NCI-H1694 (cell line): Measurements from ENCODE around the gene DSCAM.
"Not testable (repeated sequence)": the region's sequence is repeated elsewhere in the genome, so short reads cannot be mapped to it uniquely, and the experiment has no call there.

Source experiments
- DNase-seq: peaks from one replicate; lab custom pipeline; 2025; lab: John Stamatoyannopoulos, UW

Gene DSCAM

DNA sequence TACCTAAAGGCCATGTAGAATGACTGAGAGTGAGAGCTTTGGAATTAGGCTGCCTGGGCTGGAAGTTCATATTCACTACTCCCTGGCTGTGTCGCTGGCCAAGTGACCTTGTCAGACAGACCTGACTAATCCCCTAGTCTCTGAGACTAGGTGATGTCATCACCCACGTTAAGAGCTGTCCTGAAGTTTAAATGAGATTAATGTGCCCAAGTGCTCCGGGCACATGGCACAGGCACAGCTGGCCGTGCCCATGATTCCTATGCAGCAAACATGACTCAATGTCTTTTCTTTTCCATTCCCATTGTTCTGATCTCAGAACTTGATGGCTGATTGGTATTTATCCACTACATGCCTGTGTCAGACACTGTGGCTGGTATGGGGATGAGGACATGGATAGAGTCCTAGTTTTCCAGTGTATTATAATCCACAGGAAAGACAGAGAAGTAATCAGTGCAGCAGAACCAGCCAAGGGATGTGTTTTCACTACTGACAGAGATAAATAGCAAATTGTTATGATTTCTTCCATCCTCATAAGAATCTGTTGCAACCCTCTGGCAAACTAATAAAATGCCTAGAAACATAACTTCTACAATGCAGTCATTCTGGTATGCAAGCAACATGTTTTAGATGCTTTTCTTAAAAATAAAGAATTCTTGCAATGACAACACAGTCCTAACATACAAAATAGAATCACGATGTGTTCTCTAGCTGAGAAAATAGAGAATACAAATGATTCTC lies 798.8 kb downstream of the DSCAM start:
- no peak for DNase-seq

- DNase-seq: no peak
These were observed 799.7 kb downstream of the DSCAM start for GRCh38 chr21:40047211-40047610.

DNA sequence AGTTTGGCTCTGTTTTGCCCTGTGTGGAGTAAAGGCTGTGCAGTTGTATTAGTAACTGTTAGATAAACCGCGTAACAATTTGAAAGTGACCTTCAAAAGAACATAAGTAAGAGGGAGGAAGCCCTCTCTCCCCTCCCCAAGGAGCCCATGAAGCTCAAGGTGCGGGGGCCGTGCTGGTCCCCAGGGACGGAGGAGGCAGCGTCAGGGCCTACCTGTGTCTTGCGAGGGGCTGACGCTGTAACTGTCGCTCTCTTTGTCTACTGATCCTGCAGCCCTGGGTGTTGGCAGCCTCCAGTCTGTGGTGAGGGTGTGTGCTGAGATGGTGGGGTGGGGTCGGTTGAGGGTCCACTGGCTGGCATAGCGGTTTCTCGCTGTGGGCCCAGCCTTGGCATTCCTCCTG lies 803.1 kb downstream of the DSCAM start:
- DNase-seq: no peak

GRCh38 chr21:40043423-40043822 lies 803.5 kb downstream of the DSCAM start:
- DNase-seq: no peak

- no peak for DNase-seq
These were observed 805.5 kb downstream of the DSCAM start for GRCh38 chr21:40041446-40041845.

- DNase-seq: not testable (repeated sequence)
These were observed 813.7 kb downstream of the DSCAM start for GRCh38 chr21:40033156-40033782.

GRCh38 chr21:40029888-40030287 lies 817.1 kb downstream of the DSCAM start:
- no peak for DNase-seq

GRCh38 chr21:40028393-40028792 lies 818.6 kb downstream of the DSCAM start:
- not testable (repeated sequence) for DNase-seq

- no peak for DNase-seq
These were observed 825.2 kb downstream of the DSCAM start for GRCh38 chr21:40021558-40022351.

- no peak for DNase-seq
These were observed 826.3 kb downstream of the DSCAM start for GRCh38 chr21:40020651-40021050.

GRCh38 chr21:40018871-40019475 lies 828.0 kb downstream of the DSCAM start:
- no peak for DNase-seq

DNA sequence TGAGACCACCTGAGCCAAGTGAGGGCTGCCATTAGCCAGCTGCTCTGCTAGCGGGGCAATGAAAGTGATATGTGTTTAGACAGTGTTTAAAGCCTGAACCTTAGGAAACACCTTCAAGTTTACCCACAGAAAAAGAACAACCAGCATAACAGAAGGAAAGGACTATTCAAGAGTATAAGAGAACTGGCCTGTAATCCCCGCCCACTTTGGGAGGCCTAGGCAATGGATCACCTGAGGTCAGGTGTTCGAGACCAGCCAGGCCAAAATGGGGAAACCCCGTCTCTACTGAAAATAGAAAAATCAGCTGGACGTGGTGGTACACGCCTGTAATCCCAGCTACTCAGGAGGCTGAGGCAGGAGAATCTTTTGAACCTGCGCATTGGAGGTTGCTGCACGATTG lies 830.3 kb downstream of the DSCAM start:
- DNase-seq: no peak

GRCh38 chr21:40016234-40016633 lies 830.7 kb downstream of the DSCAM start:
- no peak for DNase-seq

- DNase-seq: no peak
These were observed 831.1 kb downstream of the DSCAM start for GRCh38 chr21:40015818-40016217.

DNA sequence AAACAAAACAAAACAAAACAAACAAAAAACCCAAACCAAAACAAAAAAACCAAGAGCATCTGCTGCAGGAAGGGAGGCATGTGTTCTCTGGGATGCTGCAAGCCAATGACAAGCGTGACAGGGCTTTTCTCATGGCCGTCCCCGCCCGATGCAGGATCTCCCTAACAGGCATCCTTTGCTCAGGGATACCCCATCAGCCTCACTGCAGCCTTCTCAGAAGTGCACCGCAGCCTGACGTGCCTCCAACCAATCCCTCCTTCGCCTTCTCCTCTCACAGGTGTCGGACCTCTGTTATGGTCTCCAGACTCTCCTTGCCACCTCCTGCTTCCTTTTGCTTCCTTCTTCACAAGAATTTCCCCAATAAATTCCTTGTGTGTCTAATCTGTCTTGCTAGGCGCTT lies 832.6 kb downstream of the DSCAM start:
- DNase-seq: no peak

- DNase-seq: no peak
These were observed 833.8 kb downstream of the DSCAM start for GRCh38 chr21:40013001-40013735.

- DNase-seq: no peak
These were observed 835.6 kb downstream of the DSCAM start for GRCh38 chr21:40011371-40011770.

- no peak for DNase-seq
These were observed 844.0 kb downstream of the DSCAM start for GRCh38 chr21:40002978-40003377.

DNA sequence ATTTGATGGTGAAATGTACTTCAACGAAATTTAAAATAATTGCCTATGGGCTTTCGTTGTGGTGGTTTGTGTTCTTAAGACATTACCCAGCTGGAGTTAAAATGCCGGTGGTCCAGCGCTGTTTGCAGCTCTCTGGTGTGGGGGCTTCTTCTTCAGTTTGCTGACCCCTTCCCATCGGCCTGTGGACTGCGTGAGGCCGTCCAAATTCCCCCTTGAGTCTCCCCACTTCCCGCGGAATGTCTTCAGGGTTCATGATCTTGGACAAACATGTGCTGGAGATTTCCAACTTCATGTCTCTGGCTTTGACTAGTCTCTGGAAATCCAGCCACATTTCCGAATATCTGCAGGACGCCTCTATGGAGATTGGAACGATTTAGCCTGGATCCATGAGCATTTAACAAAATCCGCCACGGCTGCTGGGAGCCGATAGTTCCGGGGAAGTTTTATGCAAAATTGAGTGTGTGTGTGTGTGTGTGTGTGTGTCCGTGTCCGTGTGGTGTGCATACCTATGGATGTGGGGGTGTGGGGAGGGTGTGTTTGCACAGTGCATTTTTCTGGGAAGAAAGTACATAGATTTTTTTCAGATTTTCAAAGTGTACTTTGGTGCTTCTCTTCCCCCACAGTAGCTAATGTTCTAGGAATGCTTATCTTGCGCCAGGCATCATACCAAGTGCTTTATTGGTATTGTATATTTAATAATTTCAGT lies 862.5 kb downstream of the DSCAM start:
- DNase-seq: no peak

GRCh38 chr21:39980241-39980820 lies 866.6 kb downstream of the DSCAM start:
- no peak for DNase-seq

DNA sequence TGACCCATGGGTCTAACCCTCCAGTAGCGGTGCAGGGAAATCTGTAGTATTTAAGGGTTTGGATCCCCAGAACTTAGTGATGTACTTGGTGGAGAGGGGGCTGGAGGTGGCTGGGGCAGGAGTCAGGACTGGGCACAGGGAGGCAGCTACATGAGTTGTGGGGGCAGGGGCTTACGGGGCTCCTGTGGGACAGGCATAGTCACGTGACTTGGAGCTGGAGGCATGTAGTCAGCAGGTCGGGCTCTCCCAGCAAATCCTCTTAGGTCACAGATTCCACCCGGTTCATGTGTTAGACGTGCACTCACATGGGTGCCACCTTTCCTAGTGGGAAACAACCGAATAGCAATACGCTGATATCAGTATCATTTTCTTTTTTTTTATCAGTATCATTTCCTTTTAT lies 867.6 kb downstream of the DSCAM start:
- DNase-seq: no peak
